Measurements from ENCODE around the gene TMEM39A. TPM values are rescaled to one million over a fixed set of nuclear protein-coding genes. Genes with fewer than 3 reads are reported as not detected.

TMEM39A gene
- total RNA-seq, 4 donors from 2014 or later = 21.0 to 29.8 (median 27.5) TPM

GRCh38 chr3:119492810-119493209, 29.4 kb upstream of the TMEM39A start:
- H3K27me3 ChIP-seq = no peaks in the 10 kb centered on the region
- 92% methylated on average over 3 of the region's 3 CpGs for WGBS
- no peak overlapping the region for H3K4me3 ChIP-seq
- TF ChIP-seq EP300 (IDR thresholded peaks at IDR 0.05) = no peak
- no peak for TF ChIP-seq CTCF (IDR thresholded peaks at IDR 0.05)
- no peak for TF ChIP-seq POLR2A (IDR thresholded peaks at IDR 0.05)
- no peak for TF ChIP-seq POLR2AphosphoS5 (IDR thresholded peaks at IDR 0.05)
- DNase-seq (ENCODE audit: low spot score in 2 of 2) = no peak
- peaks cover 10% of the 10 kb centered on the region for H3K4me1 ChIP-seq
- H3K27ac ChIP-seq = no peak overlapping the region
- H3K36me3 ChIP-seq = peaks cover 40% of the 10 kb centered on the region
- H3K9me3 ChIP-seq = no peaks in the 10 kb centered on the region

GRCh38 chr3:119492128-119492527, 28.7 kb upstream of the TMEM39A start:
- Histone ChIP-seq H3K27ac (no peak overlapping the region), H3K9me3 (no peaks in the 10 kb centered on the region), H3K4me1 (peaks cover 3% of the 10 kb centered on the region), H3K4me3 (no peak overlapping the region), H3K27me3 (no peaks in the 10 kb centered on the region), H3K36me3 (peaks cover 47% of the 10 kb centered on the region)
- DNase-seq (ENCODE audit: low spot score in 2 of 2) = no peak
- TF ChIP-seq POLR2A (IDR thresholded peaks at IDR 0.05) = no peak
- no peak for TF ChIP-seq EP300 (IDR thresholded peaks at IDR 0.05)
- no peak for TF ChIP-seq CTCF (IDR thresholded peaks at IDR 0.05)
- TF ChIP-seq POLR2AphosphoS5 (IDR thresholded peaks at IDR 0.05) = no peak
- 100% methylated on average over 2 of the region's 2 CpGs for WGBS

GRCh38 chr3:119490153-119490552, 26.7 kb upstream of the TMEM39A start:
- 94% methylated on average over 2 of the region's 2 CpGs for WGBS
- no peaks in the 10 kb centered on the region for H3K9me3 ChIP-seq
- DNase-seq (ENCODE audit: low spot score in 2 of 2) = no peak
- no peak overlapping the region for H3K4me3 ChIP-seq
- H3K4me1 ChIP-seq = no peaks in the 10 kb centered on the region
- TF ChIP-seq EP300 (IDR thresholded peaks at IDR 0.05) = no peak
- no peak for TF ChIP-seq POLR2AphosphoS5 (IDR thresholded peaks at IDR 0.05)
- no peak for TF ChIP-seq CTCF (IDR thresholded peaks at IDR 0.05)
- TF ChIP-seq POLR2A (IDR thresholded peaks at IDR 0.05) = no peak
- H3K27ac ChIP-seq = no peak overlapping the region
- no peaks in the 10 kb centered on the region for H3K27me3 ChIP-seq
- peaks cover 65% of the 10 kb centered on the region for H3K36me3 ChIP-seq

- H3K27me3 ChIP-seq = no peaks in the 10 kb centered on the region
- WGBS = 97% methylated on average over 2 of the region's 2 CpGs
- H3K4me3 ChIP-seq = no peak overlapping the region
- peaks cover 69% of the 10 kb centered on the region for H3K36me3 ChIP-seq
- DNase-seq (ENCODE audit: low spot score in 2 of 2) = no peak
- H3K4me1 ChIP-seq = no peaks in the 10 kb centered on the region
- no peak overlapping the region for H3K27ac ChIP-seq
- H3K9me3 ChIP-seq = no peaks in the 10 kb centered on the region
- TF ChIP-seq POLR2A (IDR thresholded peaks at IDR 0.05) (no peak), CTCF (IDR thresholded peaks at IDR 0.05) (no peak)
Observed at GRCh38 chr3:119485563-119485962, 22.1 kb upstream of the TMEM39A start.

GRCh38 chr3:119483101-119483500, 19.7 kb upstream of the TMEM39A start:
- Histone ChIP-seq H3K27me3 (no peaks in the 10 kb centered on the region), H3K27ac (no peak overlapping the region), H3K4me3 (no peak overlapping the region), H3K9me3 (no peaks in the 10 kb centered on the region), H3K4me1 (no peaks in the 10 kb centered on the region), H3K36me3 (peaks cover 57% of the 10 kb centered on the region)
- DNase-seq (ENCODE audit: low spot score in 2 of 2) = no peak
- WGBS = 56% methylated on average over 1 of the region's 1 CpG
- TF ChIP-seq POLR2A (IDR thresholded peaks at IDR 0.05) = no peak
- TF ChIP-seq EP300 (IDR thresholded peaks at IDR 0.05) = no peak
- no peak for TF ChIP-seq POLR2AphosphoS5 (IDR thresholded peaks at IDR 0.05)
- TF ChIP-seq CTCF (IDR thresholded peaks at IDR 0.05) = no peak
